HepG2 (cell line): ENCODE results near the gene SAMD10. TPM values are rescaled to one million over a fixed set of nuclear protein-coding genes. Genes with fewer than 3 reads are reported as not detected.

Experiments used
- BHLHE40 ChIP-seq: IDR thresholded peaks from 2 replicates; pipeline ENCODE4 v1.6.1; 2011; ENCODE audit warnings: low read length, improper control_type of control experiment
- CAMTA2 ChIP-seq: sonication (generic); formaldehyde crosslinking; IDR thresholded peaks from 2 replicates; pipeline ENCODE4 v1.4.0; 2020; ENCODE audit warnings: mild to moderate bottlenecking, missing genetic modification reagents, borderline replicate concordance
- HCFC1 ChIP-seq: fragments of 150-350 bp; IDR thresholded peaks from 2 replicates; pipeline ENCODE4 v1.6.1; 2014; ENCODE audit warnings: low read depth, low read length
- KDM6A ChIP-seq: IDR thresholded peaks from 2 replicates; pipeline ENCODE4 v1.6.1; 2016; ENCODE audit warnings: low read depth
- MLLT10 ChIP-seq: sonication (generic); formaldehyde crosslinking; IDR thresholded peaks from 2 replicates; pipeline ENCODE4 v1.4.0; 2020; ENCODE audit warnings: missing genetic modification reagents
- PCBP2 ChIP-seq: fragments of 200-400 bp; formaldehyde crosslinking; optimal IDR thresholded peaks from 2 replicates; pipeline ENCODE3; 2018; ENCODE audit warnings: low read length, low read depth; ENCODE audit not compliant: poor library complexity, severe bottlenecking
- SAFB2 ChIP-seq: sonication (generic); formaldehyde crosslinking; IDR thresholded peaks from 2 replicates; pipeline ENCODE4 v1.5.1; 2020; ENCODE audit warnings: missing genetic modification reagents, low read depth, mild to moderate bottlenecking, borderline replicate concordance
- SIN3B ChIP-seq: fragments of 150-350 bp; IDR thresholded peaks from 2 replicates; pipeline ENCODE4 v1.6.1; 2014; ENCODE audit warnings: low read length
- THYN1 ChIP-seq: sonication (generic); formaldehyde crosslinking; IDR thresholded peaks from 2 replicates; pipeline ENCODE4 v1.8.1; 2023; ENCODE audit warnings: low read depth, mild to moderate bottlenecking, moderate library complexity, missing genetic modification reagents, borderline replicate concordance
- ZBTB8A ChIP-seq: sonication (generic); formaldehyde crosslinking; IDR thresholded peaks from 2 replicates; pipeline ENCODE4 v1.4.0; 2020; ENCODE audit warnings: mild to moderate bottlenecking, low read depth, missing genetic modification reagents, borderline replicate concordance
- ZC3H4 ChIP-seq: sonication (generic); formaldehyde crosslinking; IDR thresholded peaks from 2 replicates; pipeline ENCODE4 v1.4.0; 2020; ENCODE audit warnings: missing genetic modification reagents, borderline replicate concordance
- ZFP36L1 ChIP-seq: sonication (generic); formaldehyde crosslinking; IDR thresholded peaks from 2 replicates; pipeline ENCODE4 v1.8.0; 2022; ENCODE audit warnings: mild to moderate bottlenecking, missing genetic modification reagents, moderate library complexity
- ZNF230 ChIP-seq: sonication (generic); formaldehyde crosslinking; IDR thresholded peaks from 2 replicates; pipeline ENCODE4 v1.4.0; 2020; ENCODE audit warnings: mild to moderate bottlenecking, missing genetic modification reagents
- ZNF256 ChIP-seq: sonication (generic); formaldehyde crosslinking; conservative IDR thresholded peaks from 2 replicates; pipeline ENCODE4 v1.4.0; 2020; ENCODE audit warnings: missing genetic modification reagents
- ZNF543 ChIP-seq: sonication (generic); formaldehyde crosslinking; IDR thresholded peaks from 2 replicates; pipeline ENCODE4 v1.4.0; 2020; ENCODE audit warnings: mild to moderate bottlenecking, missing genetic modification reagents
- polyA plus RNA-seq, 8 experiments: library from polyadenylated mRNA; depleted of rRNA in 3 of 8; stranded (reverse) in 7 of 8; unstranded in 1 of 8; fragments of >200 nt; fragmentation: Illumina TruSeq in 4 of 8; extraction: Trizol in 4 of 8; gene quantifications; 2 replicates each; pipeline versions ENCODE4 v1.2.1 to v1.2.3, GENCODE V29; 2011 to 2016; ENCODE audit warnings: low read depth in 4 of 8, missing spikeins in 1 of 8, mixed read lengths in 1 of 8; ENCODE audit not compliant: insufficient read depth in 1 of 8
- total RNA-seq, 5 experiments: library from RNA; depleted of rRNA; stranded (reverse); fragments of >200 nt; fragmentation: Illumina TruSeq; extraction: Trizol; gene quantifications; 2 replicates each; pipeline ENCODE4 v1.2.3, GENCODE V29; 2016; ENCODE audit warnings: low read depth in 1 of 5
- TF ChIP-seq, protein P1 (sequence below): sonication (generic); formaldehyde crosslinking; IDR thresholded peaks from 2 replicates; pipeline ENCODE4 v1.4.0; 2020; ENCODE audit warnings: mild to moderate bottlenecking, missing genetic modification reagents
- TF ChIP-seq, protein P2 (sequence below): sonication (generic); formaldehyde crosslinking; IDR thresholded peaks from 2 replicates; pipeline ENCODE4 v1.4.0; 2020; ENCODE audit warnings: missing genetic modification reagents, borderline replicate concordance
- TF ChIP-seq, protein P3 (sequence below): sonication (generic); formaldehyde crosslinking; IDR thresholded peaks from 2 replicates; pipeline ENCODE4 v1.5.0; 2020; ENCODE audit warnings: missing genetic modification reagents

SAMD10 gene
- total and polyA plus RNA-seq, 2 of the 13 experiments (the other 11 are each of a cell fraction or from before 2014, with no cell fraction given), result 6.1 to 11.0 TPM

DNA sequence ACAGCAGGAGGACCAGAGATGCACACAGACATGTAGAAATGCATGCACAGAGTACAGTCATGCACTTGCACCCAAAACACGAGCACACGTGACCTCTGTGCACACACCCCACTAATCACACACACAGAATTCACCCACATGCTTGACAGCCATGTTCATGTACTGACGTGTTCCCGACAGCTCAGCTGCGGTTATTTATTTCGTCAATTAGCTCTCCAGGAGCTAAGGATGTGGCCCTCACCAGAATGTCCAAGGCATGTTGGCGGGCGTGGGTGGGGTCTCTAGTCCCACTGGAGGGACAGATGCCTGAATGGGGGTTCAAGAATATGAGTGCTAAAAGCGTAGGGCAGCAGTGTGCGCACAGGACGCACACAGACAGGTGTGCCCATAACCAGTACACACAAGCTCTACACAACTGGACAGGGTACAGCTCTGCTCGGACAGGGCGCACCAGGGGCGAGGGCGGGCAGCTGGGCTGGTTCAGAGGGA, 919 bp upstream of the SAMD10 start (continued):
- TF ChIP-seq THYN1 (0 out of 2 replicates have a peak, but pooled peaks have one; percentile 79), ZC3H4 (CRISPR knock-in tag) (peak; percentile 80; the same call in 1 of the 2 replicates), KDM6A (CRISPR knock-in tag) (peak; percentile 4; the same call in 1 of the 2 replicates), SAFB2 (CRISPR knock-in tag) (peak; percentile 78; the same call in 1 of the 2 replicates), ZNF543 (CRISPR knock-in tag) (peak; percentile 19; the same call in 1 of the 2 replicates), ZFP36L1 (CRISPR knock-in tag) (peak; percentile 44), HCFC1 (no peak), CAMTA2 (CRISPR knock-in tag) (no peak), ZNF256 (CRISPR knock-in tag) (0 out of 2 replicates have a peak, but pooled peaks have one; percentile 12), PCBP2 (no peak), ZNF230 (0 out of 2 replicates have a peak, but pooled peaks have one; percentile 23), SIN3B (no peak), MLLT10 (CRISPR knock-in tag) (no peak), BHLHE40 (peak; percentile 43), ZBTB8A (peak; percentile 58; the same call in 1 of the 2 replicates)
- TF ChIP-seq, protein P1, sequence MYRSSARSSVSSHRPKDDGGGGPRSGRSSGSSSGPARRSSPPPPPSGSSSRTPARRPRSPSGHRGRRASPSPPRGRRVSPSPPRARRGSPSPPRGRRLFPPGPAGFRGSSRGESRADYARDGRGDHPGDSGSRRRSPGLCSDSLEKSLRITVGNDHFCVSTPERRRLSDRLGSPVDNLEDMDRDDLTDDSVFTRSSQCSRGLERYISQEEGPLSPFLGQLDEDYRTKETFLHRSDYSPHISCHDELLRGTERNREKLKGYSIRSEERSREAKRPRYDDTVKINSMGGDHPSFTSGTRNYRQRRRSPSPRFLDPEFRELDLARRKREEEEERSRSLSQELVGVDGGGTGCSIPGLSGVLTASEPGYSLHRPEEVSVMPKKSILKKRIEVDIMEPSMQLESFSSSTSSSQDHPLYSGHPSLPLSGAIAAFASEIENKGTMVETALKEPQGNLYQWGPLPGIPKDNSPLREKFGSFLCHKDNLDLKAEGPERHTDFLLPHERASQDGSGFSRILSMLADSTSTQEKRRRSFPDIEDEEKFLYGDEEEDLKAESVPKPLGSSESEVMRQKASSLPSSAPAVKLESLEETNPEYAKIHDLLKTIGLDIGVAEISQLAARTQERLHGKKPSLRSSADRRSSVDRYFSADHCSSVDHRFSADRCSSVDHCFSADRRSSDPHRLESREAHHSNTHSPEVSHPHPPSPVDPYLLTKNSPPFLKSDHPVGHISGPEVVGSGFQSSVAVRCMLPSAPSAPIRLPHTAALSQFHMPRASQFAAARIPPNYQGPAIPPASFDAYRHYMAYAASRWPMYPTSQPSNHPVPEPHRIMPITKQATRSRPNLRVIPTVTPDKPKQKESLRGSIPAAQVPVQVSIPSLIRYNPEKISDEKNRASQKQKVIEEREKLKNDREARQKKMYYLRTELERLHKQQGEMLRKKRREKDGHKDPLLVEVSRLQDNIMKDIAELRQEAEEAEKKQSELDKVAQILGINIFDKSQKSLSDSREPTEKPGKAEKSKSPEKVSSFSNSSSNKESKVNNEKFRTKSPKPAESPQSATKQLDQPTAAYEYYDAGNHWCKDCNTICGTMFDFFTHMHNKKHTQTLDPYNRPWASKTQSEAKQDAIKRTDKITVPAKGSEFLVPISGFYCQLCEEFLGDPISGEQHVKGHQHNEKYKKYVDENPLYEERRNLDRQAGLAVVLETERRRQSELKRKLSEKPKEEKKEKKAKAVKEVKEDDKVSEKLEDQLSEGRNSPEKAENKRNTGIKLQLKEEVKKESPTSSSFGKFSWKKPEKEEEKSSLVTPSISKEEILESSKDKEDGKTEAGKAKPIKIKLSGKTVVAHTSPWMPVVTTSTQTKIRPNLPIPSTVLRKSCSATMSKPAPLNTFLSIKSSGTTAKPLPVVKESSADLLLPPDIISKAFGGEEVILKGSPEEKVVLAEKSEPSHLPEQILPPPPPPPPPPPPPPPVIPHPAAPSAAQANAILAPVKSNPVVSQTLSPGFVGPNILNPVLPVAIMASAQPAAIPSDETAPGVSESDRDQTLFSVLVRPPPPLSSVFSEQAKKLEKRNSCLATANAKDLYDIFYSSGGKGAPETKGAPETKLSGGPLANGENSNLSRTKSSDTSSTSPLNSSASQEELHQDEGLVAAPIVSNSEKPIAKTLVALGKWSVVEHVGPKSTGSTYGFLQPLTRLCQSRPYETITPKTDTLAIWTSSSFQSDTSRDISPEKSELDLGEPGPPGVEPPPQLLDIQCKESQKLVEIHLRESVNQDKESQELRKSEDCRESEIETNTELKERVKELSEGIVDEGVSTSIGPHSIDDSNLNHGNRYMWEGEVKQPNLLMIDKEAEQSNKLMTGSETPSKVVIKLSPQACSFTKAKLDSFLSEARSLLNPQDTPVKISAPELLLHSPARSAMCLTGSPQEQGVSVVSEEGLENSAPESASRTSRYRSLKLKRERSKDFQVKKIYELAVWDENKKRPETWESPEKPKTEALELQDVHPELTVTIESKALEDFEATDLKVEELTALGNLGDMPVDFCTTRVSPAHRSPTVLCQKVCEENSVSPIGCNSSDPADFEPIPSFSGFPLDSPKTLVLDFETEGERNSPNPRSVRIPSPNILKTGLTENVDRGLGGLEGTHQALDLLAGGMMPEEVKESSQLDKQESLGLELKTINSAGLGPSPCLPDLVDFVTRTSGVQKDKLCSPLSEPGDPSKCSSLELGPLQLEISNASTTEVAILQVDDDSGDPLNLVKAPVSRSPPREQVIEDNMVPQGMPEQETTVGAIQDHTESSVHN (CRISPR knock-in tag), result 0 out of 2 replicates have a peak, but pooled peaks have one; percentile 67
- TF ChIP-seq, protein P2, sequence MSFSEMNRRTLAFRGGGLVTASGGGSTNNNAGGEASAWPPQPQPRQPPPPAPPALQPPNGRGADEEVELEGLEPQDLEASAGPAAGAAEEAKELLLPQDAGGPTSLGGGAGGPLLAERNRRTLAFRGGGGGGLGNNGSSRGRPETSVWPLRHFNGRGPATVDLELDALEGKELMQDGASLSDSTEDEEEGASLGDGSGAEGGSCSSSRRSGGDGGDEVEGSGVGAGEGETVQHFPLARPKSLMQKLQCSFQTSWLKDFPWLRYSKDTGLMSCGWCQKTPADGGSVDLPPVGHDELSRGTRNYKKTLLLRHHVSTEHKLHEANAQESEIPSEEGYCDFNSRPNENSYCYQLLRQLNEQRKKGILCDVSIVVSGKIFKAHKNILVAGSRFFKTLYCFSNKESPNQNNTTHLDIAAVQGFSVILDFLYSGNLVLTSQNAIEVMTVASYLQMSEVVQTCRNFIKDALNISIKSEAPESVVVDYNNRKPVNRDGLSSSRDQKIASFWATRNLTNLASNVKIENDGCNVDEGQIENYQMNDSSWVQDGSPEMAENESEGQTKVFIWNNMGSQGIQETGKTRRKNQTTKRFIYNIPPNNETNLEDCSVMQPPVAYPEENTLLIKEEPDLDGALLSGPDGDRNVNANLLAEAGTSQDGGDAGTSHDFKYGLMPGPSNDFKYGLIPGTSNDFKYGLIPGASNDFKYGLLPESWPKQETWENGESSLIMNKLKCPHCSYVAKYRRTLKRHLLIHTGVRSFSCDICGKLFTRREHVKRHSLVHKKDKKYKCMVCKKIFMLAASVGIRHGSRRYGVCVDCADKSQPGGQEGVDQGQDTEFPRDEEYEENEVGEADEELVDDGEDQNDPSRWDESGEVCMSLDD (CRISPR knock-in tag), result no peak
- TF ChIP-seq, protein P3, sequence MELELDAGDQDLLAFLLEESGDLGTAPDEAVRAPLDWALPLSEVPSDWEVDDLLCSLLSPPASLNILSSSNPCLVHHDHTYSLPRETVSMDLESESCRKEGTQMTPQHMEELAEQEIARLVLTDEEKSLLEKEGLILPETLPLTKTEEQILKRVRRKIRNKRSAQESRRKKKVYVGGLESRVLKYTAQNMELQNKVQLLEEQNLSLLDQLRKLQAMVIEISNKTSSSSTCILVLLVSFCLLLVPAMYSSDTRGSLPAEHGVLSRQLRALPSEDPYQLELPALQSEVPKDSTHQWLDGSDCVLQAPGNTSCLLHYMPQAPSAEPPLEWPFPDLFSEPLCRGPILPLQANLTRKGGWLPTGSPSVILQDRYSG (CRISPR knock-in tag), result peak; percentile 75; the same call in 1 of the 2 replicates
